Measurements from ENCODE around the gene MYO9B.

- no peak for TF ChIP-seq CTCF (IDR thresholded peaks at IDR 0.05)
- no peak for TF ChIP-seq POLR2A (IDR thresholded peaks at IDR 0.05)
These were observed 3.5 kb downstream of the MYO9B start for GRCh38 chr19:17078920-17079709.

Measured in right lobe of liver (tissue), 4 donors.